Naive B cell (primary cell): ENCODE measurements around the gene PDGFB. TPM values are rescaled to one million over a fixed set of nuclear protein-coding genes. Genes with fewer than 3 reads are reported as not detected.

Experiments
- polyA plus RNA-seq, 6 donors: library from polyadenylated mRNA; unstranded; fragments of 300-500 nt; fragmentation: Illumina TruSeq; gene quantifications; one replicate each; pipeline ENCODE4 v1.2.3, GENCODE V29; 2021; ENCODE audit warnings: low read depth in 6 of 6

The PDGFB gene
- polyA plus RNA-seq, 6 donors from 2014 or later: not detected

Other genes starting within 250 kb of the PDGFB start
- gene APOBEC3C, start 230.7 kb downstream of the PDGFB start, polyA plus RNA-seq: 100 to 1,000 TPM; 296 to 326 (median 316) TPM
- 10 to 100 TPM; 10.4 to 33.9 (median 20.4) TPM for gene APOBEC3D, start 223.9 kb downstream of the PDGFB start, polyA plus RNA-seq
- 10 to 100 TPM; 32.0 to 56.2 (median 36.4) TPM for gene APOBEC3F, start 204.1 kb downstream of the PDGFB start, polyA plus RNA-seq
- gene APOBEC3G, start 167.7 kb downstream of the PDGFB start, polyA plus RNA-seq: 100 to 1,000 TPM in 4 of 6 donors, 10 to 100 TPM in 2; 87.2 to 136 (median 120) TPM
- gene APOBEC3H, start 147.7 kb downstream of the PDGFB start, polyA plus RNA-seq: 1 to 10 TPM in 1 of 6 donors, under 1 TPM in 1, not detected in 4; 0.77 to 1.2 TPM
- gene CBX7, start 92.3 kb downstream of the PDGFB start, polyA plus RNA-seq: 10 to 100 TPM in 5 of 6 donors, 1 to 10 TPM in 1; 9.9 to 38.5 (median 21.7) TPM
- gene RPL3, start 74.6 kb upstream of the PDGFB start, polyA plus RNA-seq: 1,000 to 10,000 TPM; 2,656 to 3,743 (median 2,840) TPM
- gene SYNGR1, start 105.0 kb upstream of the PDGFB start, polyA plus RNA-seq: 10 to 100 TPM in 1 of 6 donors, 1 to 10 TPM in 5; 2.6 to 11.9 (median 4.6) TPM
- 1 to 10 TPM; 1.7 to 5.0 (median 3.2) TPM for gene TAB1, start 154.8 kb upstream of the PDGFB start, polyA plus RNA-seq
- gene MGAT3, start 212.0 kb upstream of the PDGFB start, polyA plus RNA-seq: 1 to 10 TPM in 2 of 6 donors, under 1 TPM in 3, not detected in 1; 0.11 to 2.8 (median 0.45) TPM